Cardiac muscle cell (in vitro differentiated cells and primary cell): ENCODE results near the gene ITPKA. TPM values are rescaled to one million over a fixed set of nuclear protein-coding genes. Genes with fewer than 3 reads are reported as not detected.

ENCODE experiments used
- DNase-seq, 2 donors: peaks; one replicate each; pipeline versions ENCODE4 v3.0.0 to v3.0.0-alpha.2; 2010 to 2017; ENCODE audit warnings: low read depth in 1 of 2, low spot score in 1 of 2
- H3K27ac ChIP-seq: fragments of 200-600 bp; sonication (generic); 2 replicates; pipeline ENCODE4 v1.5.1; 2016
- H3K27me3 ChIP-seq: fragments of 200-600 bp; sonication (generic); 2 replicates; pipeline ENCODE4 v1.6.0; 2016; ENCODE audit warnings: control low read depth
- H3K36me3 ChIP-seq: fragments of 200-600 bp; sonication (generic); 2 replicates; pipeline ENCODE4 v1.5.1; 2016; ENCODE audit warnings: control low read depth
- H3K4me1 ChIP-seq: fragments of 200-600 bp; sonication (generic); 2 replicates; pipeline ENCODE4 v1.8.1; 2017; ENCODE audit warnings: low read depth, mild to moderate bottlenecking, mixed run types
- H3K4me3 ChIP-seq: fragments of 200-600 bp; sonication (generic); 2 replicates; pipeline ENCODE4 v1.5.1; 2016; ENCODE audit warnings: mild to moderate bottlenecking
- H3K9me3 ChIP-seq: fragments of 200-600 bp; sonication (generic); 2 replicates; pipeline ENCODE4 v1.5.1; 2017; ENCODE audit warnings: low read depth, mild to moderate bottlenecking, control low read depth
- CTCF ChIP-seq: IDR thresholded peaks from 2 replicates; pipeline ENCODE4 v1.5.1; 2012; ENCODE audit warnings: low read depth, mild to moderate bottlenecking, low read length
- polyA plus RNA-seq: library from polyadenylated mRNA; unstranded; fragments of >200 nt; fragmentation: Nextera tagmentation; extraction: Ambion mirVana; gene quantifications from 2 replicates; pipeline ENCODE4 v1.2.1, GENCODE V29; 2016
- total RNA-seq: library from RNA; depleted of rRNA; stranded (reverse); fragments of >200 nt; gene quantifications from 2 replicates; pipeline ENCODE4 v1.2.3, GENCODE V29; 2016

Gene ITPKA
- total RNA-seq (6.0 and 6.9 TPM in 2 replicates), polyA plus RNA-seq (1.4 and 6.4 TPM in 2 replicates)

- Histone ChIP-seq H3K36me3 (no peaks in the 10 kb centered on the region), H3K27ac (no peak within 1 kb of the TSS), H3K9me3 (no peaks in the 10 kb centered on the region), H3K4me3 (peak within 1 kb of the TSS; percentile 47), H3K27me3 (peaks cover 70% of the 10 kb centered on the region), H3K4me1 (peaks cover 5% of the 10 kb centered on the region)
- peak; percentile 74 to 82 for DNase-seq
- no peak for TF ChIP-seq CTCF
Measured at GRCh38 chr15:41493205-41493901, at the start of gene ITPKA. ITPKA (plus strand) TSS chr15:41493874; CDS start chr15:41493928, 54 bp downstream.

- DNase-seq = peak in 1 of 2 donors; percentile 4
- Histone ChIP-seq H3K4me1 (no peaks in the 10 kb centered on the region), H3K9me3 (no peaks in the 10 kb centered on the region), H3K27me3 (no peaks in the 10 kb centered on the region), H3K4me3 (no peak overlapping the region), H3K36me3 (peaks cover 14% of the 10 kb centered on the region), H3K27ac (no peak overlapping the region)
- no peak for TF ChIP-seq CTCF
Measured at GRCh38 chr15:41445399-41445798, 48.3 kb upstream of the ITPKA start.

- no peak for TF ChIP-seq CTCF
- Histone ChIP-seq H3K4me3 (no peak overlapping the region), H3K27me3 (no peaks in the 10 kb centered on the region), H3K36me3 (peaks cover 33% of the 10 kb centered on the region), H3K27ac (no peak overlapping the region), H3K9me3 (no peaks in the 10 kb centered on the region), H3K4me1 (no peaks in the 10 kb centered on the region)
- peak in 1 of 2 donors; percentile 17 for DNase-seq
Measured at GRCh38 chr15:41462084-41462795, 31.4 kb upstream of the ITPKA start.

GRCh38 chr15:41464889-41465580, 28.6 kb upstream of the ITPKA start:
- H3K36me3 ChIP-seq = peaks cover 29% of the 10 kb centered on the region
- no peak for DNase-seq
- H3K27ac ChIP-seq = no peak overlapping the region
- no peaks in the 10 kb centered on the region for H3K4me1 ChIP-seq
- TF ChIP-seq CTCF = no peak
- no peaks in the 10 kb centered on the region for H3K9me3 ChIP-seq
- no peaks in the 10 kb centered on the region for H3K27me3 ChIP-seq
- H3K4me3 ChIP-seq = no peak overlapping the region

GRCh38 chr15:41465822-41466421, 27.8 kb upstream of the ITPKA start:
- peak; percentile 49 to 76 for DNase-seq
- H3K36me3 ChIP-seq = peaks cover 35% of the 10 kb centered on the region

More at GRCh38 chr15:41465822-41466421, 27.8 kb upstream of the ITPKA start:
- Histone ChIP-seq H3K4me3 (no peak overlapping the region), H3K4me1 (no peaks in the 10 kb centered on the region), H3K9me3 (no peaks in the 10 kb centered on the region), H3K27me3 (no peaks in the 10 kb centered on the region), H3K27ac (no peak overlapping the region)
- peak; percentile 99 for TF ChIP-seq CTCF
